Measurements from ENCODE around the gene ROS1. TPM values are rescaled to one million over a fixed set of nuclear protein-coding genes. Genes with fewer than 3 reads are reported as not detected.

ROS1 gene
- total RNA-seq, 6 experiments from 2014 or later, result 0.05 to 0.14 (median 0.07) TPM

DNA sequence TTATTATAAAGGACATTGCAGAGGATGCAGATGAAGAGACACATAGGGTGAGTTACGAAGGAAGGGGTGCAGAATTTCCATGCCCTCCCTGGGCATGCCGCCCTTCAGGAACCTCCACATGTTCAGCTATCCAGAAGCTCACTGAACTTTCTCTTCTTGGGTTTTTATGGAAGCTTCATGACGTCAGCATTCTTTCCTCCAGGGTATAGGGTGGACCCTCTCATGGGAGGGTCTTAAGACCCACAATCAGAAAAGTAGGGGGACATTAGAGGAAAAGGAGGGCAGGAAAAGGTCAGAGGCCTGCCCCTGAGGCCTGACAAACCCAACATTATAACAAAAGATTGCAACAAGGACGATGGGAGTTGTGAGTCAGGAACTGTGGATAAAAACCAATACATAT lies 42.1 kb upstream of the ROS1 start:
- no peak for TF ChIP-seq CTCF (IDR thresholded peaks at IDR 0.05)
- DNase-seq, result no peak
- Mint-ChIP-seq H3K27ac (no peak overlapping the region), H3K4me1 (ENCODE audit: low read depth) (peaks cover 46% of the 10 kb centered on the region), H3K4me3 (no peak overlapping the region), H3K36me3 (ENCODE audit: low read depth) (no peaks in the 10 kb centered on the region; the same call in 1 of the 2 replicates), H3K9me3 (peaks cover 4% of the 10 kb centered on the region; the same call in 1 of the 2 replicates), H3K27me3 (ENCODE audit: insufficient read depth) (no peaks in the 10 kb centered on the region; the same call in 1 of the 2 replicates)

DNA sequence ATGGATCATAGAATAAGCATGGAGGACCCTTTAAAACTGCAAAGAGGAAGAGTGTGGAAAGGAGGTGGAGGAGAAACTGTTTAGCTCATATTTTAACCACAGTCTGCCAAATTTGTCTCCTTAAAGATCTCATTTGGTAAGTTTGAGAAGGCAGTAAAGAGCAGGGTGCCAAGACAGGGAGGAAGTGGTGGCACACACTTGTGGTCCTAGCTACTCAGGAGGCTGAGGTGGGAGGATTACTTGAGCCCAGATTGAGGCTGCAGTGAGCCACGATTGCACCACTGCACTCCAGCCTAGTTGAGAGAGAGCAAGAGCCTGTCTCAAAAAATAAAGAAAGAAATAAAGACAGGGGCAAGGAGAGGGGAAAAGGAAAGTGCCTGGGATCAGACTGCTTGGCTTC lies 39.9 kb upstream of the ROS1 start:
- Mint-ChIP-seq H3K27ac (no peak overlapping the region), H3K36me3 (ENCODE audit: low read depth) (no peaks in the 10 kb centered on the region; the same call in 1 of the 2 replicates), H3K4me1 (ENCODE audit: low read depth) (peaks cover 51% of the 10 kb centered on the region), H3K27me3 (ENCODE audit: insufficient read depth) (no peaks in the 10 kb centered on the region; the same call in 1 of the 2 replicates), H3K4me3 (no peak overlapping the region), H3K9me3 (no peaks in the 10 kb centered on the region)
- DNase-seq, result no peak
- TF ChIP-seq CTCF (IDR thresholded peaks at IDR 0.05), result no peak

- Mint-ChIP-seq H3K27me3 (ENCODE audit: insufficient read depth) (no peaks in the 10 kb centered on the region; the same call in 1 of the 2 replicates), H3K36me3 (ENCODE audit: low read depth) (no peaks in the 10 kb centered on the region; the same call in 1 of the 2 replicates), H3K9me3 (no peaks in the 10 kb centered on the region), H3K27ac (peak overlapping the region; percentile 96), H3K4me3 (peak overlapping the region; percentile 91; the same call in 1 of the 2 replicates), H3K4me1 (ENCODE audit: low read depth) (peaks cover 51% of the 10 kb centered on the region)
- DNase-seq, result no peak
- TF ChIP-seq CTCF (IDR thresholded peaks at IDR 0.05), result no peak
Observed at GRCh38 chr6:117464700-117465099, 39.0 kb upstream of the ROS1 start.

DNA sequence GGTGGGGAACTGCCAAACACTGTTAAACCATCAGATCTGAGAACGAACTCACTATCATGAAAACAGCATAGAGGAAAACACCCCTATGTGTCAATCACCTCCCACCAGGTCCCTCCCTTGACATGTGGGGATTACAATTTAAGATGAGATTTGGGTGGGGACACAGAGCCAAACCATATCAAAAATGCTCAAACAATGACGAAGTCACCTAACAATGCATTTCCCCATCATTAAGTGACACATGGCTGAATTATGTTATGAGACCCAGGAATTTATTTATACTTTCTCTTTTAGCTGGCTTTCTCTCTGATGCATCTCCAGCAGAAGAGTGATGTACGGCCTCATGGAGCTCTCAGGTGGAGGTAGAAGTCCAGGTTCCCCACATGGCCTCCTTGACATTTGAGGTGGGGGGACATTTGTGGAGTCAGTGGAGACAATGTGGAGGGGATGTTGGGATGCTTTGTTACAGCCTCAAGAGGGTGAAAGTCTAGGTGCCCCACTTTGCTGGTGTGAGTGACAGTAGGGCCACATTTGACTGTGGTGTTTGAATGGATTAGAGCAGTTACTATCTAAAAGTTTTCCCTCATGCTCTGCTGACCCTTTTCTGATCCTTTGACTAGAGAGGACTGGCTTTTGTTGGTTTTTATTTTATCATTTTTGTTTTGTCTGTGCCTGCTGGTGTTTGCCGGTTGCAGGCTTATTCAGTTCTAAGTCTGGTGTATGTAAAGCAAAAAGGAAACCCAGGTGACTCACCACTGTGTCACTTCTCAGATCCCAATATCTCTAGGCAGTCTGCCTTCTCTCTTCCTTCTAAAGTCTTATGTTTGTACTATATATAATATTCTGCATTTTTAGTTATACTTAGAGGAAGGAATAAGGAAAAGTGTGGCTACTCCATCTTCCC lies 38.3 kb upstream of the ROS1 start:
- Mint-ChIP-seq H3K27me3 (ENCODE audit: insufficient read depth) (no peaks in the 10 kb centered on the region; the same call in 1 of the 2 replicates), H3K4me3 (peak overlapping the region; percentile 91), H3K4me1 (ENCODE audit: low read depth) (peaks cover 51% of the 10 kb centered on the region), H3K36me3 (ENCODE audit: low read depth) (no peaks in the 10 kb centered on the region; the same call in 1 of the 2 replicates), H3K9me3 (no peaks in the 10 kb centered on the region), H3K27ac (peak overlapping the region; percentile 96)
- TF ChIP-seq CTCF (IDR thresholded peaks at IDR 0.05), result no peak
- DNase-seq, result peak; percentile 74

- Mint-ChIP-seq H3K27ac (no peak overlapping the region), H3K9me3 (no peaks in the 10 kb centered on the region), H3K4me3 (no peak overlapping the region), H3K36me3 (ENCODE audit: low read depth) (no peaks in the 10 kb centered on the region; the same call in 1 of the 2 replicates), H3K27me3 (ENCODE audit: insufficient read depth) (no peaks in the 10 kb centered on the region), H3K4me1 (ENCODE audit: low read depth) (peaks cover 28% of the 10 kb centered on the region)
- no peak for TF ChIP-seq CTCF (IDR thresholded peaks at IDR 0.05)
- DNase-seq, result no peak
Observed at GRCh38 chr6:117459204-117459944, 33.6 kb upstream of the ROS1 start.

All from HFFc6 (cell line).